Loucy (cell line): ENCODE measurements around the gene SLC44A1.
A peak's percentile ranks its signal among the peaks of the same experiment; 100 is the strongest.
"Not testable (repeated sequence)": the region's sequence is repeated elsewhere in the genome, so short reads cannot be mapped to it uniquely, and the experiment has no call there.

Source experiments
- H2AFZ ChIP-seq: fragments of 200-600 bp; sonication (generic); 2 replicates; pipeline ENCODE4 v1.6.0; 2016; ENCODE audit warnings: antibody characterized with exemption, mild to moderate bottlenecking, low read length, moderate library complexity
- H3F3A ChIP-seq: fragments of 200-600 bp; 2 replicates; pipeline ENCODE4 v1.6.0; 2016; ENCODE audit warnings: antibody characterized with exemption, low read depth, mild to moderate bottlenecking
- H3K27me3 ChIP-seq: fragments of 200-600 bp; sonication (generic); 2 replicates; pipeline ENCODE4 v1.6.1; 2014; ENCODE audit warnings: low read length, mild to moderate bottlenecking; ENCODE audit not compliant: insufficient read depth, poor library complexity, severe bottlenecking
- H3K36me3 ChIP-seq: fragments of 200-600 bp; sonication (generic); 2 replicates; pipeline ENCODE4 v1.6.1; 2016; ENCODE audit warnings: low read length; ENCODE audit not compliant: insufficient read depth
- H3K4me1 ChIP-seq: fragments of 200-600 bp; sonication (generic); 2 replicates; pipeline ENCODE4 v1.5.1; 2014; ENCODE audit warnings: low read length, mild to moderate bottlenecking; ENCODE audit not compliant: insufficient read depth, poor library complexity, severe bottlenecking
- H3K4me2 ChIP-seq: fragments of 200-600 bp; sonication (generic); 2 replicates; pipeline ENCODE4 v1.6.0; 2014; ENCODE audit warnings: antibody characterized with exemption, low read length, low read depth, mild to moderate bottlenecking; ENCODE audit not compliant: poor library complexity, severe bottlenecking
- H3K4me3 ChIP-seq: fragments of 200-600 bp; sonication (generic); 2 replicates; pipeline ENCODE4 v1.5.1; 2014; ENCODE audit warnings: low read length, mild to moderate bottlenecking, mixed read lengths; ENCODE audit not compliant: poor library complexity, severe bottlenecking
- H3K79me2 ChIP-seq: fragments of 200-600 bp; sonication (generic); 2 replicates; pipeline ENCODE4 v1.6.1; 2014; ENCODE audit warnings: low read length; ENCODE audit not compliant: insufficient read depth
- H3K9ac ChIP-seq: fragments of 200-600 bp; sonication (generic); 2 replicates; pipeline ENCODE4 v1.6.0; 2014; ENCODE audit warnings: mild to moderate bottlenecking, low read depth, low read length, moderate library complexity; ENCODE audit not compliant: poor library complexity, severe bottlenecking
- H3K9me2 ChIP-seq: fragments of 200-600 bp; sonication (generic); replicated peaks from 2 replicates; pipeline ENCODE4 v1.6.1; 2016; ENCODE audit warnings: low read depth, low read length, mixed read lengths
- H3K9me3 ChIP-seq: fragments of 200-600 bp; sonication (generic); 2 replicates; pipeline ENCODE4 v1.6.1; 2014; ENCODE audit warnings: mild to moderate bottlenecking, antibody characterized with exemption, low read length, low read depth; ENCODE audit not compliant: insufficient read depth
- H4K20me1 ChIP-seq: fragments of 200-600 bp; sonication (generic); 2 replicates; pipeline ENCODE4 v1.6.0; 2014; ENCODE audit warnings: antibody characterized with exemption, low read length, mild to moderate bottlenecking; ENCODE audit not compliant: insufficient read depth, poor library complexity, severe bottlenecking
- CTCF ChIP-seq: fragments of 200-600 bp; sonication (generic); conservative IDR thresholded peaks from 2 replicates; pipeline ENCODE4 v1.5.1; 2014; ENCODE audit warnings: mild to moderate bottlenecking, antibody characterized with exemption, low read length
- EZH2phosphoT487 ChIP-seq: fragments of 200-600 bp; IDR thresholded peaks from 2 replicates; pipeline ENCODE4 v1.6.1; 2018; ENCODE audit warnings: antibody characterized with exemption, mild to moderate bottlenecking, moderate library complexity, borderline replicate concordance

The SLC44A1 gene

GRCh38 chr9:105259731-105260612 is 15.5 kb downstream of the SLC44A1 start:
- Histone ChIP-seq H3K9ac (peak overlapping the region; percentile 2), H3K9me2 (no peaks in the 10 kb centered on the region), H3K4me1 (peaks cover 61% of the 10 kb centered on the region), H3K27me3 (no peaks in the 10 kb centered on the region), H3K9me3 (no peaks in the 10 kb centered on the region), H3K36me3 (no peaks in the 10 kb centered on the region), H3K79me2 (peaks cover 98% of the 10 kb centered on the region), H4K20me1 (peaks cover 11% of the 10 kb centered on the region), H3F3A (peaks cover 4% of the 10 kb centered on the region; the same call in 1 of the 2 replicates), H3K4me2 (peak overlapping the region; percentile 51), H2AFZ (no peak overlapping the region), H3K4me3 (peak overlapping the region; percentile 1)
- TF ChIP-seq EZH2phosphoT487: no peak
- TF ChIP-seq CTCF: no peak

GRCh38 chr9:105262497-105262896 is 18.0 kb downstream of the SLC44A1 start:
- no peaks in the 10 kb centered on the region for H3K27me3 ChIP-seq
- TF ChIP-seq CTCF (no peak), EZH2phosphoT487 (no peak)
- H3K36me3 ChIP-seq: no peaks in the 10 kb centered on the region
- no peak overlapping the region for H3K4me3 ChIP-seq
- no peaks in the 10 kb centered on the region for H3K9me2 ChIP-seq
- peak overlapping the region; percentile 7 for H3K4me2 ChIP-seq
- H4K20me1 ChIP-seq: peaks cover 11% of the 10 kb centered on the region
- peaks cover 99% of the 10 kb centered on the region for H3K79me2 ChIP-seq
- H3K4me1 ChIP-seq: peaks cover 43% of the 10 kb centered on the region
- no peak overlapping the region for H3K9ac ChIP-seq
- peaks cover 4% of the 10 kb centered on the region; the same call in 1 of the 2 replicates for H3F3A ChIP-seq
- no peak overlapping the region for H2AFZ ChIP-seq
- H3K9me3 ChIP-seq: no peaks in the 10 kb centered on the region

- no peak for TF ChIP-seq CTCF
- TF ChIP-seq EZH2phosphoT487: no peak
- H3K9ac ChIP-seq: no peak overlapping the region
- H3F3A ChIP-seq: peaks cover under 1% of the 10 kb centered on the region; the same call in 1 of the 2 replicates
- H2AFZ ChIP-seq: no peak overlapping the region
- H3K9me2 ChIP-seq: no peaks in the 10 kb centered on the region
- H3K9me3 ChIP-seq: no peaks in the 10 kb centered on the region
- H3K4me1 ChIP-seq: peaks cover 31% of the 10 kb centered on the region
- H3K79me2 ChIP-seq: peaks cover 99% of the 10 kb centered on the region
- H3K4me2 ChIP-seq: peak overlapping the region; percentile 22
- no peaks in the 10 kb centered on the region for H3K36me3 ChIP-seq
- no peaks in the 10 kb centered on the region for H3K27me3 ChIP-seq
- no peak overlapping the region for H3K4me3 ChIP-seq
- H4K20me1 ChIP-seq: peaks cover 11% of the 10 kb centered on the region
Observed at GRCh38 chr9:105264380-105264779, 19.9 kb downstream of the SLC44A1 start.

GRCh38 chr9:105268254-105268653 is 23.8 kb downstream of the SLC44A1 start:
- H3K9ac ChIP-seq, H3K9me3 ChIP-seq, H3K4me3 ChIP-seq, H2AFZ ChIP-seq, H3F3A ChIP-seq, H3K9me2 ChIP-seq, H3K36me3 ChIP-seq, H4K20me1 ChIP-seq, H3K4me2 ChIP-seq, H3K27me3 ChIP-seq: not testable (repeated sequence)
- peaks cover 26% of the 10 kb centered on the region for H3K4me1 ChIP-seq
- peaks cover 98% of the 10 kb centered on the region for H3K79me2 ChIP-seq
